ENCODE data around the gene ITGBL1. TPM values are rescaled to one million over a fixed set of nuclear protein-coding genes. Genes with fewer than 3 reads are reported as not detected.

ITGBL1 gene
- total RNA-seq, 1 experiment from 2014 or later: 37.1 TPM

DNA sequence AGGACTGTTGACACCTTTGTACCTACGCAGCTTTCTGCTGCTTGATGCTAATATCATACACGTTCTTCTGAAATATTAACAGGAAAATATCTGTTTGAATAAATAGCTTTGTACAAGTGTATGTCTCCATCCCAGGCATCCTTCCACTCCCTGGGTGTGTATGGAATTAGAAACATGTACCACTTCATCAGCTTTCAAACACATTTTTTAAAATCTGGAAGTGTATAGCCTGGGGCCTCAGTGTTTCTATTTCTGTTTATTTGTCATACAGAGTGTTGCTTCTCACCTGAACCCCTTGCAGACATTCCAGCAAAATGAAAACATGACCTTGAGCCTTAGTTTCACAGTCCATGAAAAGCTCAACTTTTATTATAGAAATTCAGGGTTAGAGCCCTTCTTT lies 168.6 kb downstream of the ITGBL1 start:
- Histone ChIP-seq H2AFZ (ENCODE audit: low read length) (no peak overlapping the region), H3K9ac (ENCODE audit: low read length) (no peak overlapping the region), H3K27ac (ENCODE audit: low read length) (no peak overlapping the region), H3K79me2 (ENCODE audit: low read length) (no peaks in the 10 kb centered on the region), H3K9me3 (ENCODE audit: low read length) (no peaks in the 10 kb centered on the region), H3K27me3 (ENCODE audit: low read length) (no peaks in the 10 kb centered on the region), H3F3A (ENCODE audit: low read length, unreplicated experiment) (peaks cover 6% of the 10 kb centered on the region), H3K36me3 (ENCODE audit: low read depth, low read length) (no peaks in the 10 kb centered on the region), H3K4me2 (ENCODE audit: low read length) (no peak overlapping the region), H4K20me1 (ENCODE audit: low read length) (no peaks in the 10 kb centered on the region), H3K9me2 (replicated peaks; ENCODE audit: low read length) (no peaks in the 10 kb centered on the region), H3K4me1 (ENCODE audit: insufficient read depth, low read length) (peaks cover 40% of the 10 kb centered on the region), H3K4me3 (ENCODE audit: low read length) (no peak overlapping the region)
- intact Hi-C loops (cut with micrococcal nuclease): loop anchor here (5.0 kb wide), 2 partner anchors 136 to 169 kb away; partner anchors contain the start of gene ITGBL1
- ATAC-seq (no peak), DNase-seq (no peak)
- TF ChIP-seq EZH2phosphoT487 (IDR thresholded peaks at IDR 0.05; ENCODE audit: borderline replicate concordance, low read length) (no peak), EZH2 (IDR thresholded peaks at IDR 0.05; ENCODE audit: low read length, unreplicated experiment) (no peak)
- TF ChIP-seq, protein P1, sequence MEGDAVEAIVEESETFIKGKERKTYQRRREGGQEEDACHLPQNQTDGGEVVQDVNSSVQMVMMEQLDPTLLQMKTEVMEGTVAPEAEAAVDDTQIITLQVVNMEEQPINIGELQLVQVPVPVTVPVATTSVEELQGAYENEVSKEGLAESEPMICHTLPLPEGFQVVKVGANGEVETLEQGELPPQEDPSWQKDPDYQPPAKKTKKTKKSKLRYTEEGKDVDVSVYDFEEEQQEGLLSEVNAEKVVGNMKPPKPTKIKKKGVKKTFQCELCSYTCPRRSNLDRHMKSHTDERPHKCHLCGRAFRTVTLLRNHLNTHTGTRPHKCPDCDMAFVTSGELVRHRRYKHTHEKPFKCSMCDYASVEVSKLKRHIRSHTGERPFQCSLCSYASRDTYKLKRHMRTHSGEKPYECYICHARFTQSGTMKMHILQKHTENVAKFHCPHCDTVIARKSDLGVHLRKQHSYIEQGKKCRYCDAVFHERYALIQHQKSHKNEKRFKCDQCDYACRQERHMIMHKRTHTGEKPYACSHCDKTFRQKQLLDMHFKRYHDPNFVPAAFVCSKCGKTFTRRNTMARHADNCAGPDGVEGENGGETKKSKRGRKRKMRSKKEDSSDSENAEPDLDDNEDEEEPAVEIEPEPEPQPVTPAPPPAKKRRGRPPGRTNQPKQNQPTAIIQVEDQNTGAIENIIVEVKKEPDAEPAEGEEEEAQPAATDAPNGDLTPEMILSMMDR (conservative IDR thresholded peaks at IDR 0.05; ENCODE audit: low read depth, low read length): no peak
- BruUV-seq (replicated peaks): no TSS peak
- ChIA-PET CTCF (no interaction called here), POLR2A (ENCODE audit: unreplicated experiment) (no interaction called here)

DNA sequence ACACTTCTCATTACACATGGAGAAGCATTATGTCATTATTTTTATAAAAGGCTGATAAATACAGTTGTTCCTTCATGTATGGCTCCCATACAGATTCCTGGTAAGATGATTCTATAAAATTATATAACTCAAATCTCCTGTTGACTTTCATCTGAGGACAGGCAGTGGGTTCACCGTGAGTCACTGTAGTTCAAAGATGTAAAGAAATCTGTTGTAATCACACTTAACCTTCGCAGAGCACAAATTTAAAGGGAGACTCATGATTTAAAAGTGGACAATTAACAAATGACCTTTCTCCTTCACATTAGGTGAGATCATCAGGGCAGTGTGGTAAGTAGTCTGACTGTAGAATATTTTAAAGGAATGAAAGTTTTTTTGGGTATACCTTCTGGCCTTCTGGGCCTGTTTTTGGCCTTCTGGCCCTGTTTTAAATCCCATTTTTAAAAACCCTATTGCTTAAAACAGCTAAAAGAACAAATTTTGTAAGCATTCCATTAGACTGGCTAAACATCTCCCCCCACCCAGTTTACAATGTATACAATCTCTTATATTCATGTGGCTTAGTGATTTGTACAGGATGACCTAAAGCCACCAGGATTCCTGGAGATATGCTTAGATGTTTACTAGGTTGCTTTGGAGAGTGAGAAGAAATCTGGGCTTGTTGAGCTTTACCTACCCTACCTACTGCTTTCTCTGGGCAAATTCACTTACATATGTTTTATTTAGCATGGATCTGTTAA lies 171.2 kb downstream of the ITGBL1 start:
- Histone ChIP-seq H3K4me1 (ENCODE audit: insufficient read depth, low read length) (peaks cover 61% of the 10 kb centered on the region), H3K4me2 (ENCODE audit: low read length) (peak overlapping the region; percentile 79), H3K27me3 (ENCODE audit: low read length) (no peaks in the 10 kb centered on the region), H3K9me3 (ENCODE audit: low read length) (no peaks in the 10 kb centered on the region), H2AFZ (ENCODE audit: low read length) (no peak overlapping the region), H3K79me2 (ENCODE audit: low read length) (no peaks in the 10 kb centered on the region), H3K9me2 (replicated peaks; ENCODE audit: low read length) (no peaks in the 10 kb centered on the region), H3K36me3 (ENCODE audit: low read depth, low read length) (no peaks in the 10 kb centered on the region), H4K20me1 (ENCODE audit: low read length) (no peaks in the 10 kb centered on the region), H3K4me3 (ENCODE audit: low read length) (peak overlapping the region; percentile 50), H3F3A (ENCODE audit: low read length, unreplicated experiment) (peaks cover 6% of the 10 kb centered on the region), H3K9ac (ENCODE audit: low read length) (peak overlapping the region; percentile 22; the same call in 1 of the 2 replicates), H3K27ac (ENCODE audit: low read length) (peak overlapping the region; percentile 79)
- intact Hi-C loops (cut with micrococcal nuclease): loop anchor here (1.0 to 5.0 kb wide), 4 partner anchors 53 to 171 kb away; partner anchors contain the start of gene ITGBL1
- ATAC-seq (peak; percentile 55), DNase-seq (peak; percentile 67)
- POLR2A ChIA-PET (ENCODE audit: unreplicated experiment): no interaction called here
- TF ChIP-seq, protein P1 (conservative IDR thresholded peaks at IDR 0.05; ENCODE audit: low read depth, low read length): no peak
- CTCF ChIA-PET: no interaction called here
- BruUV-seq (replicated peaks): TSS peak; percentile 90

DNA sequence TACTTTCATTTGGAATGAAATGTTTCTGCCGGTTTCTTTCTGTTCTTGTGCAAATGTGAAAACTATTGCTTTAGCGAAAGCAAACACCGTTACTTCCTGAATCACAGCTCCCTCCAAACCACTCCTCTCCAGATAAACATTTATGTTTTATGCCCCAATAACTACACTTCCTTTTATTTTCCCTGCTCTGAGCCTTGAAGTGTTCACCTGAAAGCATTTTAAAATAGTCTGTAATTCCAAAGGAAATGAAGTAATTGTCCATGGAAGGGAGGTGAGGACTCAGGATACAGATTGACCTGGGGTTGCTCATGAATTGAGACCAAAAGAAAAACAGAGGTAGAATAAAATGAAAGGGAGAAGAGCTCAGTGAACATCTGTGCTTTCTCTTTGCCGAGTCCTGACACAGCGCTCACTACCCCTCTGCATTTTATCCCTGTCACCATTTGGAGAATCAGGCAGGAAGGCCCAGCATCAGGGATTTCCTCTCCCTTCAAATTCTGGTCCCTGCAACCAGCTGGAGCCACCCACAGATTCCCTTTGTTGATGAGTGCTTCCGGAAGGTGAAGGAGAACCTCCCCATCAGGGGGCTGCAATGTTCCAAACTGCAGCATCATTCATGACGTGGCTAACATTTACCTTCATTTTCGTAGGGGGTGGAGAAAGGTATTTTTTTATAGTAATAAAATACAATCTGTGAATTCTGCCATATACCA lies 171.9 kb downstream of the ITGBL1 start:
- ATAC-seq: peak; percentile 72

More for the DNA sequence above, 171.9 kb downstream of the ITGBL1 start:
- Histone ChIP-seq H3K9ac (ENCODE audit: low read length) (peak overlapping the region; percentile 22), H3K4me3 (ENCODE audit: low read length) (peak overlapping the region; percentile 50), H2AFZ (ENCODE audit: low read length) (no peak overlapping the region), H3K4me2 (ENCODE audit: low read length) (peak overlapping the region; percentile 79), H3F3A (ENCODE audit: low read length, unreplicated experiment) (peaks cover 6% of the 10 kb centered on the region), H4K20me1 (ENCODE audit: low read length) (no peaks in the 10 kb centered on the region), H3K9me3 (ENCODE audit: low read length) (no peaks in the 10 kb centered on the region), H3K79me2 (ENCODE audit: low read length) (no peaks in the 10 kb centered on the region), H3K4me1 (ENCODE audit: insufficient read depth, low read length) (peaks cover 61% of the 10 kb centered on the region), H3K9me2 (replicated peaks; ENCODE audit: low read length) (no peaks in the 10 kb centered on the region), H3K36me3 (ENCODE audit: low read depth, low read length) (no peaks in the 10 kb centered on the region), H3K27me3 (ENCODE audit: low read length) (no peaks in the 10 kb centered on the region), H3K27ac (ENCODE audit: low read length) (peak overlapping the region; percentile 79)
- BruUV-seq (replicated peaks): TSS peak; percentile 49
- TF ChIP-seq EZH2phosphoT487 (IDR thresholded peaks at IDR 0.05; ENCODE audit: borderline replicate concordance, low read length): no peak
- no peak for TF ChIP-seq EZH2 (IDR thresholded peaks at IDR 0.05; ENCODE audit: low read length, unreplicated experiment)
- TF ChIP-seq, protein P1 (conservative IDR thresholded peaks at IDR 0.05; ENCODE audit: low read depth, low read length): no peak
- ChIA-PET POLR2A (ENCODE audit: unreplicated experiment) (no interaction called here), CTCF (no interaction called here)
- DNase-seq: peak; percentile 39
- intact Hi-C loops (cut with micrococcal nuclease): loop anchor here (1.0 to 5.0 kb wide), 4 partner anchors 54 to 172 kb away; partner anchors contain the start of gene ITGBL1
